HEK293 (cell line): ENCODE data around the gene GSG1L.

Experiments
- CTCF ChIA-PET: fragments of 350-600 bp; formaldehyde crosslinking; extraction: SDS; loops from one replicate; lab custom pipeline; 2021; ENCODE audit warnings: antibody characterized with exemption; lab: Yijun Ruan, JAX
- POLR2A ChIA-PET: fragments of 300-600 bp; formaldehyde crosslinking; extraction: SDS; loops from one replicate; lab custom pipeline; 2020; ENCODE audit warnings: antibody characterized with exemption, inconsistent platforms; lab: Yijun Ruan, JAX
- H3K27ac ChIP-seq: fragments of 200-500 bp; sonication (Bioruptor generic); 2 replicates; pipeline ENCODE4 v1.5.1; 2014; ENCODE audit warnings: low read depth, low read length, control low read depth, inconsistent platforms; ENCODE audit errors: extremely low read depth
- H3K36me3 ChIP-seq, 2 experiments: fragments of 200-500 bp in 1 of 2; sonication (Bioruptor generic) in 1 of 2; 1 replicate in 1 of 2; 2 replicates in 1 of 2; pipeline ENCODE4 v1.5.1; 2014 to 2017; ENCODE audit warnings: inconsistent platforms in 2 of 2, low read length in 2 of 2; ENCODE audit not compliant: control insufficient read depth in 2 of 2, insufficient read depth in 1 of 2
- H3K4me1 ChIP-seq: fragments of 200-500 bp; sonication (Bioruptor generic); 2 replicates; pipeline ENCODE4 v1.5.1; 2014; ENCODE audit warnings: mild to moderate bottlenecking, low read length, inconsistent platforms; ENCODE audit not compliant: control insufficient read depth, insufficient read depth
- H3K4me3 ChIP-seq: 2 replicates; pipeline ENCODE4 v1.5.1; 2011; ENCODE audit warnings: low read depth, mild to moderate bottlenecking, control low read depth, low read length, moderate library complexity
- H3K9me3 ChIP-seq: fragments of 200-500 bp; sonication (Bioruptor generic); 2 replicates; pipeline ENCODE4 v1.5.1; 2014; ENCODE audit warnings: low read depth, low read length, inconsistent platforms; ENCODE audit not compliant: control insufficient read depth, insufficient read depth
- HOXD13 ChIP-seq: sonication (generic); formaldehyde crosslinking; IDR thresholded peaks from 2 replicates; pipeline ENCODE4 v1.8.0; 2022; ENCODE audit warnings: missing genetic modification reagents, borderline replicate concordance
- IKZF3 ChIP-seq: fragments of 450-650 bp; IDR thresholded peaks from 2 replicates; pipeline ENCODE4 v1.5.0; 2018; ENCODE audit warnings: missing biosample characterization, mild to moderate bottlenecking, missing genetic modification characterization, moderate library complexity
- MEIS1 ChIP-seq: sonication (generic); formaldehyde crosslinking; IDR thresholded peaks from 2 replicates; pipeline ENCODE4 v1.8.1; 2022; ENCODE audit warnings: missing genetic modification reagents, mild to moderate bottlenecking, borderline replicate concordance
- PRDM4 ChIP-seq: fragments of 450-650 bp; formaldehyde crosslinking; IDR thresholded peaks from 2 replicates; pipeline ENCODE4 v1.5.1; 2017; ENCODE audit warnings: missing biosample characterization, missing genetic modification characterization
- SCRT2 ChIP-seq: fragments of 450-650 bp; formaldehyde crosslinking; IDR thresholded peaks from 2 replicates; pipeline ENCODE4 v1.5.1; 2016; ENCODE audit warnings: missing biosample characterization, missing genetic modification characterization
- SP7 ChIP-seq: fragments of 450-650 bp; formaldehyde crosslinking; IDR thresholded peaks from 2 replicates; pipeline ENCODE4 v1.5.1; 2016; ENCODE audit warnings: missing biosample characterization, missing genetic modification characterization
- ZBTB20 ChIP-seq: fragments of 450-650 bp; formaldehyde crosslinking; IDR thresholded peaks from 2 replicates; pipeline ENCODE4 v1.5.1; 2016; ENCODE audit warnings: missing biosample characterization, missing genetic modification characterization
- ZNF121 ChIP-seq: fragments of 450-650 bp; formaldehyde crosslinking; IDR thresholded peaks from 2 replicates; pipeline ENCODE4 v1.5.1; 2016; ENCODE audit warnings: missing biosample characterization, missing genetic modification characterization
- ZNF175 ChIP-seq: fragments of 450-650 bp; formaldehyde crosslinking; IDR thresholded peaks from 2 replicates; pipeline ENCODE4 v1.5.1; 2016; ENCODE audit warnings: missing biosample characterization, missing genetic modification characterization
- ZNF214 ChIP-seq: fragments of 450-650 bp; formaldehyde crosslinking; IDR thresholded peaks from 2 replicates; pipeline ENCODE4 v1.5.1; 2017; ENCODE audit warnings: missing biosample characterization, mild to moderate bottlenecking, missing genetic modification characterization, borderline replicate concordance
- ZNF433 ChIP-seq: fragments of 450-650 bp; formaldehyde crosslinking; IDR thresholded peaks from 2 replicates; pipeline ENCODE4 v1.5.1; 2016; ENCODE audit warnings: missing biosample characterization, missing genetic modification characterization, low read depth
- ZNF473 ChIP-seq: fragments of 450-650 bp; formaldehyde crosslinking; IDR thresholded peaks from 2 replicates; pipeline ENCODE4 v1.5.1; 2017; ENCODE audit warnings: missing biosample characterization, missing genetic modification characterization
- ZNF48 ChIP-seq: fragments of 450-650 bp; formaldehyde crosslinking; IDR thresholded peaks from 2 replicates; pipeline ENCODE4 v1.5.1; 2016; ENCODE audit warnings: missing biosample characterization, missing genetic modification characterization
- ZNF501 ChIP-seq: fragments of 450-650 bp; formaldehyde crosslinking; IDR thresholded peaks from 2 replicates; pipeline ENCODE4 v1.5.1; 2016; ENCODE audit warnings: missing biosample characterization, missing genetic modification characterization
- ZNF664 ChIP-seq: fragments of 450-650 bp; formaldehyde crosslinking; IDR thresholded peaks from 2 replicates; pipeline ENCODE4 v1.5.1; 2016; ENCODE audit warnings: missing biosample characterization, missing genetic modification characterization
- ZNF776 ChIP-seq: fragments of 450-650 bp; formaldehyde crosslinking; IDR thresholded peaks from 2 replicates; pipeline ENCODE4 v1.5.0; 2017; ENCODE audit warnings: missing biosample characterization, missing genetic modification characterization, borderline replicate concordance
- ZNF791 ChIP-seq: fragments of 450-650 bp; formaldehyde crosslinking; IDR thresholded peaks from 2 replicates; pipeline ENCODE4 v1.5.1; 2016; ENCODE audit warnings: missing biosample characterization, missing genetic modification characterization
- TF ChIP-seq, protein P1 (sequence below): fragments of 450-650 bp; IDR thresholded peaks from 2 replicates; pipeline ENCODE4 v1.5.1; 2018; ENCODE audit warnings: missing biosample characterization, mild to moderate bottlenecking, missing genetic modification characterization
- TF ChIP-seq, protein P2 (sequence below): sonication (generic); formaldehyde crosslinking; IDR thresholded peaks from 2 replicates; pipeline ENCODE4 v1.8.1; 2022; ENCODE audit warnings: mild to moderate bottlenecking, moderate library complexity, missing genetic modification reagents
- TF ChIP-seq, protein P3 (sequence below): fragments of 450-650 bp; formaldehyde crosslinking; IDR thresholded peaks from 2 replicates; pipeline ENCODE4 v1.5.1; 2016; ENCODE audit warnings: missing biosample characterization, missing genetic modification characterization, low read depth
- TF ChIP-seq, protein P4 (sequence below): fragments of 450-650 bp; formaldehyde crosslinking; IDR thresholded peaks from 2 replicates; pipeline ENCODE4 v1.5.1; 2016; ENCODE audit warnings: missing biosample characterization, missing genetic modification characterization

Gene GSG1L

DNA sequence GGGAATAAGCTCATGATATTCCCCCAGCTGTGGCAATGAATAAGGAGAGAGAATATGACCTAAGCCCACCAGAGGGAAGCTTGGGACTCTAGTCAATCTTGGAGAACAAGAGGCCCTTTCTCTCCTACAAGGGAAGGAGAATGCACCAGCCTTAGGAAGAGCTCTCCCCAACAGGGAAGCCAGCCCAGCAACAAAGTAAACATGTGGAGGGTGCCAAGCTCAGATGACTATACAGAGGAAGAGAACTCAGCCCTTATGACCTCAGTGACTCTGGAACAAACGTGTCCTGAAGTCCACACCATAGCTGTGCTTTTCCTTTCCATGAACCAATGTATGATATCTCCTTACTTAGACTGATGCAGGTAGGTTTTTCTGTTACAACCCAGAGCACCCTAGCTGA lies 219.7 kb downstream of the GSG1L start (continued):
- TF ChIP-seq, protein P1, sequence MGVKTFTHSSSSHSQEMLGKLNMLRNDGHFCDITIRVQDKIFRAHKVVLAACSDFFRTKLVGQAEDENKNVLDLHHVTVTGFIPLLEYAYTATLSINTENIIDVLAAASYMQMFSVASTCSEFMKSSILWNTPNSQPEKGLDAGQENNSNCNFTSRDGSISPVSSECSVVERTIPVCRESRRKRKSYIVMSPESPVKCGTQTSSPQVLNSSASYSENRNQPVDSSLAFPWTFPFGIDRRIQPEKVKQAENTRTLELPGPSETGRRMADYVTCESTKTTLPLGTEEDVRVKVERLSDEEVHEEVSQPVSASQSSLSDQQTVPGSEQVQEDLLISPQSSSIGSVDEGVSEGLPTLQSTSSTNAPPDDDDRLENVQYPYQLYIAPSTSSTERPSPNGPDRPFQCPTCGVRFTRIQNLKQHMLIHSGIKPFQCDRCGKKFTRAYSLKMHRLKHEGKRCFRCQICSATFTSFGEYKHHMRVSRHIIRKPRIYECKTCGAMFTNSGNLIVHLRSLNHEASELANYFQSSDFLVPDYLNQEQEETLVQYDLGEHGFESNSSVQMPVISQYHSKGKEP (tag by site-specific recombination), result no peak
- TF ChIP-seq ZNF664 (tag by site-specific recombination) (no peak), ZNF433 (no peak)

DNA sequence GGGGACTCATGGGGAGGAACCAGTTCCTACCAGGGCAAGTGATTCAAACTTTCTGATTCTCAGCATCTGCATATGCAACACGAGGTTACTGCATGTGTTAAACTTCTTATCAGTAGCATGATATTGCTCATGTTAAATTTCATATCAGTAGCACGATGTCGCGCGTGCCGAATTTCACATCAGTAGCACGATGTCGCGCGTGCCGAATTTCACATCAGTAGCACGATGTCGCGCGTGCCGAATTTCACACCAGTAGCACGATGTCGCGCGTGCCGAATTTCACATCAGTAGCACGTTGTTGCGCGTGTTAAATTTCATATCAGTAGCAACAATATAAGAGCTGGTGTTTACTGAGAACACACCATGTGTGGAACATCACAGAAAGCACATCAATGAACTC lies 221.6 kb downstream of the GSG1L start:
- no peak overlapping the region for H3K4me3 ChIP-seq
- TF ChIP-seq PRDM4 (tag by site-specific recombination) (no peak), ZNF473 (tag by site-specific recombination) (no peak), ZNF175 (no peak)
- H3K27ac ChIP-seq, result no peak overlapping the region
- no peaks in the 10 kb centered on the region for H3K4me1 ChIP-seq
- ChIA-PET POLR2A (no interaction called here), CTCF (no interaction called here)
- no peaks in the 10 kb centered on the region for H3K36me3 ChIP-seq
- H3K9me3 ChIP-seq, result no peaks in the 10 kb centered on the region

GRCh38 chr16:27841061-27841801 lies 222.3 kb downstream of the GSG1L start:
- Histone ChIP-seq H3K9me3 (no peaks in the 10 kb centered on the region), H3K27ac (no peak overlapping the region), H3K36me3 (no peaks in the 10 kb centered on the region), H3K4me3 (no peak overlapping the region), H3K4me1 (no peaks in the 10 kb centered on the region)
- POLR2A ChIA-PET, result no interaction called here
- CTCF ChIA-PET, result interaction anchor here (1.1 kb wide), 2 partner anchors 10 to 17 kb away, joined by 3 read pairs; no protein-coding TSS in a partner anchor
- TF ChIP-seq SP7 (no peak), ZNF433 (no peak), ZNF791 (no peak), ZNF48 (tag by site-specific recombination) (no peak), MEIS1 (CRISPR knock-in tag) (no peak), ZNF776 (tag by site-specific recombination) (no peak), ZNF214 (no peak), SCRT2 (tag by site-specific recombination) (no peak), IKZF3 (no peak), ZNF501 (tag by site-specific recombination) (no peak), ZBTB20 (tag by site-specific recombination) (no peak), ZNF121 (no peak), HOXD13 (CRISPR knock-in tag) (no peak)
- TF ChIP-seq, protein P2, sequence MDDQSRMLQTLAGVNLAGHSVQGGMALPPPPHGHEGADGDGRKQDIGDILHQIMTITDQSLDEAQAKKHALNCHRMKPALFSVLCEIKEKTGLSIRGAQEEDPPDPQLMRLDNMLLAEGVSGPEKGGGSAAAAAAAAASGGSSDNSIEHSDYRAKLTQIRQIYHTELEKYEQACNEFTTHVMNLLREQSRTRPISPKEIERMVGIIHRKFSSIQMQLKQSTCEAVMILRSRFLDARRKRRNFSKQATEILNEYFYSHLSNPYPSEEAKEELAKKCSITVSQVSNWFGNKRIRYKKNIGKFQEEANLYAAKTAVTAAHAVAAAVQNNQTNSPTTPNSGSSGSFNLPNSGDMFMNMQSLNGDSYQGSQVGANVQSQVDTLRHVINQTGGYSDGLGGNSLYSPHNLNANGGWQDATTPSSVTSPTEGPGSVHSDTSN (CRISPR knock-in tag), result no peak
- TF ChIP-seq, protein P3, sequence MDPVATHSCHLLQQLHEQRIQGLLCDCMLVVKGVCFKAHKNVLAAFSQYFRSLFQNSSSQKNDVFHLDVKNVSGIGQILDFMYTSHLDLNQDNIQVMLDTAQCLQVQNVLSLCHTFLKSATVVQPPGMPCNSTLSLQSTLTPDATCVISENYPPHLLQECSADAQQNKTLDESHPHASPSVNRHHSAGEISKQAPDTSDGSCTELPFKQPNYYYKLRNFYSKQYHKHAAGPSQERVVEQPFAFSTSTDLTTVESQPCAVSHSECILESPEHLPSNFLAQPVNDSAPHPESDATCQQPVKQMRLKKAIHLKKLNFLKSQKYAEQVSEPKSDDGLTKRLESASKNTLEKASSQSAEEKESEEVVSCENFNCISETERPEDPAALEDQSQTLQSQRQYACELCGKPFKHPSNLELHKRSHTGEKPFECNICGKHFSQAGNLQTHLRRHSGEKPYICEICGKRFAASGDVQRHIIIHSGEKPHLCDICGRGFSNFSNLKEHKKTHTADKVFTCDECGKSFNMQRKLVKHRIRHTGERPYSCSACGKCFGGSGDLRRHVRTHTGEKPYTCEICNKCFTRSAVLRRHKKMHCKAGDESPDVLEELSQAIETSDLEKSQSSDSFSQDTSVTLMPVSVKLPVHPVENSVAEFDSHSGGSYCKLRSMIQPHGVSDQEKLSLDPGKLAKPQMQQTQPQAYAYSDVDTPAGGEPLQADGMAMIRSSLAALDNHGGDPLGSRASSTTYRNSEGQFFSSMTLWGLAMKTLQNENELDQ (tag by site-specific recombination), result no peak
- TF ChIP-seq, protein P4, sequence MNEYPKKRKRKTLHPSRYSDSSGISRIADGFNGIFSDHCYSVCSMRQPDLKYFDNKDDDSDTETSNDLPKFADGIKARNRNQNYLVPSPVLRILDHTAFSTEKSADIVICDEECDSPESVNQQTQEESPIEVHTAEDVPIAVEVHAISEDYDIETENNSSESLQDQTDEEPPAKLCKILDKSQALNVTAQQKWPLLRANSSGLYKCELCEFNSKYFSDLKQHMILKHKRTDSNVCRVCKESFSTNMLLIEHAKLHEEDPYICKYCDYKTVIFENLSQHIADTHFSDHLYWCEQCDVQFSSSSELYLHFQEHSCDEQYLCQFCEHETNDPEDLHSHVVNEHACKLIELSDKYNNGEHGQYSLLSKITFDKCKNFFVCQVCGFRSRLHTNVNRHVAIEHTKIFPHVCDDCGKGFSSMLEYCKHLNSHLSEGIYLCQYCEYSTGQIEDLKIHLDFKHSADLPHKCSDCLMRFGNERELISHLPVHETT (tag by site-specific recombination), result no peak
